ENCODE data around the gene SERPINA12. TPM values are rescaled to one million over a fixed set of nuclear protein-coding genes. Genes with fewer than 3 reads are reported as not detected.
"Not testable (repeated sequence)": the region's sequence is repeated elsewhere in the genome, so short reads cannot be mapped to it uniquely, and the experiment has no call there.

SERPINA12 gene
- total and polyA plus RNA-seq, 2 experiments from 2014 or later = not detected

DNA sequence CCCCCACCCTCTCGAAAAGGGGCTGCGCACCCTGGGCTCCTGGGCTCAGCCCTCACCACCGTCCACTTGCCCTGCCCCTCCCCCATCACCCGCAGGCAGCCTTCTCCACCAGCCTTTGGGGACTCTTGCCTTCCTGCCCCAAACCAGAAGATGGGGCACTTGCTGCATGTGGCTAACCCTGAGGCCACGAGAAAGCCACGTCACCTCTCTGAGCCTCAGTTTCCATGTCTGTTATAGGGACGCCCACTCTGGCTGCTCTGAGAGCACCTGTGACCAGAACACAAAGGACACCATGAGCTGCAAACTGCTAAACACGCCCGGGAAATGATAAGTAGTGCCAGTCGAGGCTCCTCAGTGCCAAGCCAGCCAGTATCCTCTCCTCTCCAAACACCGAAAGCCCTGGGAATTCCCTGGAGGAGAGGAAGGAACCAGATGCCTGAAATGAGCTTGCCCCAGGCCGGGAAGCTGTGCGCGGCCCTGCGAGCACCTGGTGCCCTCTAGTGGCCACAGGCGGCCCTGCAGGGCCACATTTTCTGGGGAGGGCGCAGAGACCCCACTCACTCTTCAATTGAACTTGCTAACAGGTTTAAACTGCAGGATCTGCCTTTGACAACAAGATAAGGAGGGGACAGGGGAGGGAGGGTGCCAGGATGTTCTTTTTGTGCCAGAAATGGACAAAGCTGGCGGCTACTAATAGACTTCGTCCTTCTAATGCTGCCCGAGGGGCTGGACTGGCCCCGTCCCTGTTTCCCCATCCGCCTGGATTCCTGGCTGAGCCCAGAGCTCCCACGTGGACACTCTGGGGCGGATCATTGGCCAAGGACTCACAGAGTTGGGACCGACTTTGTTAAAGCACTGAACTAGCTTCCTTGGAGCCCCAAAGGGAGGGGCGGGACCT, 23.1 kb downstream of the SERPINA12 start:
- peak; percentile 67 to 70 for DNase-seq (ENCODE audit: low read depth in 1 of 2, low spot score in 1 of 2)
- no peaks in the 10 kb centered on the region for H3K9me3 ChIP-seq (ENCODE audit: low read depth)
- H3K27ac ChIP-seq = no peak overlapping the region
- peak overlapping the region; percentile 10 for H3K4me3 ChIP-seq
- TF ChIP-seq, protein P1, sequence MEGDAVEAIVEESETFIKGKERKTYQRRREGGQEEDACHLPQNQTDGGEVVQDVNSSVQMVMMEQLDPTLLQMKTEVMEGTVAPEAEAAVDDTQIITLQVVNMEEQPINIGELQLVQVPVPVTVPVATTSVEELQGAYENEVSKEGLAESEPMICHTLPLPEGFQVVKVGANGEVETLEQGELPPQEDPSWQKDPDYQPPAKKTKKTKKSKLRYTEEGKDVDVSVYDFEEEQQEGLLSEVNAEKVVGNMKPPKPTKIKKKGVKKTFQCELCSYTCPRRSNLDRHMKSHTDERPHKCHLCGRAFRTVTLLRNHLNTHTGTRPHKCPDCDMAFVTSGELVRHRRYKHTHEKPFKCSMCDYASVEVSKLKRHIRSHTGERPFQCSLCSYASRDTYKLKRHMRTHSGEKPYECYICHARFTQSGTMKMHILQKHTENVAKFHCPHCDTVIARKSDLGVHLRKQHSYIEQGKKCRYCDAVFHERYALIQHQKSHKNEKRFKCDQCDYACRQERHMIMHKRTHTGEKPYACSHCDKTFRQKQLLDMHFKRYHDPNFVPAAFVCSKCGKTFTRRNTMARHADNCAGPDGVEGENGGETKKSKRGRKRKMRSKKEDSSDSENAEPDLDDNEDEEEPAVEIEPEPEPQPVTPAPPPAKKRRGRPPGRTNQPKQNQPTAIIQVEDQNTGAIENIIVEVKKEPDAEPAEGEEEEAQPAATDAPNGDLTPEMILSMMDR (IDR thresholded peaks at IDR 0.05; ENCODE audit: low read depth, low read length) = peak; percentile 100
- H3K27me3 ChIP-seq = no peaks in the 10 kb centered on the region
- H3K4me1 ChIP-seq (ENCODE audit: low read depth) = no peaks in the 10 kb centered on the region
- no peaks in the 10 kb centered on the region for H3K36me3 ChIP-seq

DNA sequence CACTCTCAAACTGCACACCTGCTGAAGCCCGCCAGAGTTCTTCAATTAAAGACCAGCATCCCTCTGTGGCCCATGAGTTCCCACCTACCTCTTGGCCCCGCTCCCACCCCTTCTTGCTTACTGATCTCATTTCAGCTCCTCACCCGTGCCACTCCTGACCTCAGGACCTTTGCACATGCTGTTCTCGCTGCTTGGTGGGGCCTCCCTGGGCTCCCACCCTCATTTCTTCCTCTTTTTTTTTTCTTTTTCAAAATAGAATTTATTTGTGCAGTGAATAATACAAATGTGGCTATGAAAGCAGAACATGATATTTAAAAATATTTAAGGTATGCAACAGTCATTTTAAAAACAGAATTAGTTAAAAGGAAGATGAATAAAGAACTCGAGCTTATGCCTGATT, 24.8 kb downstream of the SERPINA12 start:
- Histone ChIP-seq H3K27me3 (no peaks in the 10 kb centered on the region), H3K36me3 (no peaks in the 10 kb centered on the region), H3K27ac (no peak overlapping the region), H3K4me1 (ENCODE audit: low read depth) (no peaks in the 10 kb centered on the region), H3K4me3 (no peak overlapping the region), H3K9me3 (ENCODE audit: low read depth) (no peaks in the 10 kb centered on the region)
- TF ChIP-seq, protein P1 (IDR thresholded peaks at IDR 0.05; ENCODE audit: low read depth, low read length) = no peak
- no peak for DNase-seq (ENCODE audit: low read depth in 1 of 2, low spot score in 1 of 2)

- Histone ChIP-seq H3K27ac (no peak overlapping the region), H3K36me3 (no peaks in the 10 kb centered on the region), H3K27me3 (no peaks in the 10 kb centered on the region), H3K4me3 (no peak overlapping the region), H3K4me1 (ENCODE audit: low read depth) (no peaks in the 10 kb centered on the region), H3K9me3 (ENCODE audit: low read depth) (no peaks in the 10 kb centered on the region)
- TF ChIP-seq, protein P1 (IDR thresholded peaks at IDR 0.05; ENCODE audit: low read depth, low read length) = no peak
- no peak for DNase-seq (ENCODE audit: low read depth in 1 of 2, low spot score in 1 of 2)
Measured at GRCh38 chr14:94483729-94484275, 25.5 kb downstream of the SERPINA12 start.

DNA sequence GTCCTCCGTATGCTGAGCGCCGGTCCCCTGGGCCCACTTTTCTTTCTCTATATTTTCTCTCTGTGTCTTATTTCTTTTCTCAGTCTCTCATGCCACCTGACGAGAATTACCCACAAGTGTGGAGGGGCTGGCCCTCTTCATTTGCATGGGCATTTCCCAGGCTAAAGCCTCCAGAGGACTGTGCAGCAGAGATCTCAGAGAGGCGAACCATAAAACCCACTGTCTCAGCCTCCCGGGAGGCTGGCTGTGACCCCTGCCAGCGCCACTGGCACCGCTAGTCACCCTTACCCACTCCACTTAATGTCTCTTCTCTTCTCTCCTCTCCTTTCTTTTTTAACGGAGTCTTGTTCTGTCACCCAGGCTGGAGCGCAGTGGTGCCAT, 26.2 kb downstream of the SERPINA12 start:
- Histone ChIP-seq H3K4me3 (no peak overlapping the region), H3K9me3 (ENCODE audit: low read depth) (no peaks in the 10 kb centered on the region), H3K4me1 (ENCODE audit: low read depth) (no peaks in the 10 kb centered on the region), H3K27ac (no peak overlapping the region), H3K36me3 (no peaks in the 10 kb centered on the region), H3K27me3 (no peaks in the 10 kb centered on the region)
- TF ChIP-seq, protein P1 (IDR thresholded peaks at IDR 0.05; ENCODE audit: low read depth, low read length) = no peak
- no peak for DNase-seq (ENCODE audit: low read depth in 1 of 2, low spot score in 1 of 2)

GRCh38 chr14:94482132-94483070, 26.9 kb downstream of the SERPINA12 start:
- not testable (repeated sequence) for H3K4me1 ChIP-seq (ENCODE audit: low read depth); H3K9me3 ChIP-seq (ENCODE audit: low read depth); H3K4me3 ChIP-seq; H3K27ac ChIP-seq; H3K36me3 ChIP-seq; DNase-seq (ENCODE audit: low read depth in 1 of 2, low spot score in 1 of 2); H3K27me3 ChIP-seq

Data from cardiac muscle cell (in vitro differentiated cells and primary cell).